ENCODE results near the gene MSI2. TPM values are rescaled to one million over a fixed set of nuclear protein-coding genes. Genes with fewer than 3 reads are reported as not detected.

The MSI2 gene
- total RNA-seq, 1 donor from 2014 or later = 31.3 TPM

DNA sequence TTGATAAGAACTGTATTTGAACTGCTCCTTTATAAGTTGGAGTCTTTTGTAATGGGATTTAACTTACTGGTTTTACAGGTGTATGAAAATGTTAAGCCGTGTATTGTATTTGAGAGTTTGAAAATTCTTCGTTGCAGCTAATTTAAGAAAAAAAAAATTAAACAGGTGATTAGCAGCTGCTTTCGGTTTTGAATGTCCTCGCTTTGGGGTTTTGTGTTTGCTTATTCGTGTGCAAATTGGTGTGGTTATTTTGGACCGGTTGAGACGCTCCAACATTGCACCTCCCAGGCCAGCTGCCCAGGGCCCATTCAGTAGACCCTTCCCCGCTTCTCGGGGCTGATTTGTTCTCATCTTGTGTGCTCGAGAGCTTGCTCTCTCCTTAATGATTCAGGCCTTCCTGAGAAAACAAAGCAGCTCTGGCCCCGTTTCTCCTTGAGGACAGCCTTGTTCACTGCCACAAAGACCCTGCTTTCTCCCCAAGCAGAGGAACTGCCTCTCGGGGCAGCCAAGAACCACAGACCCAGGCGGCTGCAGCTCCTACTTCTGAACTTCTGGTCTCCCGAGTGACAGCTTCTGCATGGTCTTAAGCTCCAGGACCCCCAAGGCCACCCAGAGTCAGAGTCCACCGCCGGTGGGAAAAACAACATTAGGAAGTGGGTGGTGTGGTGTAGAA is 100.5 kb downstream of the MSI2 start:
- H3K4me1 ChIP-seq = peaks cover 8% of the 10 kb centered on the region
- DNase-seq = no peak
- H3K27me3 ChIP-seq = no peaks in the 10 kb centered on the region
- no peaks in the 10 kb centered on the region for H3K36me3 ChIP-seq
- intact Hi-C loops (cut with DNase I) = no loop called here
- TF ChIP-seq, protein P1, sequence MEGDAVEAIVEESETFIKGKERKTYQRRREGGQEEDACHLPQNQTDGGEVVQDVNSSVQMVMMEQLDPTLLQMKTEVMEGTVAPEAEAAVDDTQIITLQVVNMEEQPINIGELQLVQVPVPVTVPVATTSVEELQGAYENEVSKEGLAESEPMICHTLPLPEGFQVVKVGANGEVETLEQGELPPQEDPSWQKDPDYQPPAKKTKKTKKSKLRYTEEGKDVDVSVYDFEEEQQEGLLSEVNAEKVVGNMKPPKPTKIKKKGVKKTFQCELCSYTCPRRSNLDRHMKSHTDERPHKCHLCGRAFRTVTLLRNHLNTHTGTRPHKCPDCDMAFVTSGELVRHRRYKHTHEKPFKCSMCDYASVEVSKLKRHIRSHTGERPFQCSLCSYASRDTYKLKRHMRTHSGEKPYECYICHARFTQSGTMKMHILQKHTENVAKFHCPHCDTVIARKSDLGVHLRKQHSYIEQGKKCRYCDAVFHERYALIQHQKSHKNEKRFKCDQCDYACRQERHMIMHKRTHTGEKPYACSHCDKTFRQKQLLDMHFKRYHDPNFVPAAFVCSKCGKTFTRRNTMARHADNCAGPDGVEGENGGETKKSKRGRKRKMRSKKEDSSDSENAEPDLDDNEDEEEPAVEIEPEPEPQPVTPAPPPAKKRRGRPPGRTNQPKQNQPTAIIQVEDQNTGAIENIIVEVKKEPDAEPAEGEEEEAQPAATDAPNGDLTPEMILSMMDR (IDR thresholded peaks at IDR 0.05) = no peak
- no peaks in the 10 kb centered on the region for H3K9me3 ChIP-seq
- peak overlapping the region; percentile 74 for H3K27ac ChIP-seq
- H3K4me3 ChIP-seq = peak overlapping the region; percentile 16
- peak; percentile 9 for ATAC-seq

- DNase-seq (peak; percentile 80), ATAC-seq (peak; percentile 92)
- Histone ChIP-seq H3K36me3 (no peaks in the 10 kb centered on the region), H3K4me1 (peaks cover 8% of the 10 kb centered on the region), H3K4me3 (no peak overlapping the region), H3K27me3 (no peaks in the 10 kb centered on the region), H3K27ac (peak overlapping the region; percentile 74), H3K9me3 (no peaks in the 10 kb centered on the region)
- TF ChIP-seq, protein P1 (IDR thresholded peaks at IDR 0.05) = no peak
- intact Hi-C loops (cut with DNase I) = no loop called here
Measured at GRCh38 chr17:57357392-57357784, 101.1 kb downstream of the MSI2 start.

- Histone ChIP-seq H3K36me3 (no peaks in the 10 kb centered on the region), H3K9me3 (no peaks in the 10 kb centered on the region), H3K27ac (peak overlapping the region; percentile 74), H3K27me3 (no peaks in the 10 kb centered on the region), H3K4me3 (no peak overlapping the region), H3K4me1 (peaks cover 8% of the 10 kb centered on the region)
- DNase-seq (no peak), ATAC-seq (no peak)
- intact Hi-C loops (cut with DNase I) = no loop called here
- TF ChIP-seq, protein P1 (IDR thresholded peaks at IDR 0.05) = no peak
Measured at GRCh38 chr17:57357830-57358430, 101.6 kb downstream of the MSI2 start.

GRCh38 chr17:57360266-57360665 is 103.9 kb downstream of the MSI2 start:
- H3K4me3 ChIP-seq = no peak overlapping the region
- ATAC-seq (no peak), DNase-seq (no peak)
- TF ChIP-seq, protein P1 (IDR thresholded peaks at IDR 0.05) = no peak
- peaks cover 8% of the 10 kb centered on the region for H3K4me1 ChIP-seq
- intact Hi-C loops (cut with DNase I) = no loop called here
- no peak overlapping the region for H3K27ac ChIP-seq
- no peaks in the 10 kb centered on the region for H3K36me3 ChIP-seq
- no peaks in the 10 kb centered on the region for H3K9me3 ChIP-seq
- no peaks in the 10 kb centered on the region for H3K27me3 ChIP-seq

DNA sequence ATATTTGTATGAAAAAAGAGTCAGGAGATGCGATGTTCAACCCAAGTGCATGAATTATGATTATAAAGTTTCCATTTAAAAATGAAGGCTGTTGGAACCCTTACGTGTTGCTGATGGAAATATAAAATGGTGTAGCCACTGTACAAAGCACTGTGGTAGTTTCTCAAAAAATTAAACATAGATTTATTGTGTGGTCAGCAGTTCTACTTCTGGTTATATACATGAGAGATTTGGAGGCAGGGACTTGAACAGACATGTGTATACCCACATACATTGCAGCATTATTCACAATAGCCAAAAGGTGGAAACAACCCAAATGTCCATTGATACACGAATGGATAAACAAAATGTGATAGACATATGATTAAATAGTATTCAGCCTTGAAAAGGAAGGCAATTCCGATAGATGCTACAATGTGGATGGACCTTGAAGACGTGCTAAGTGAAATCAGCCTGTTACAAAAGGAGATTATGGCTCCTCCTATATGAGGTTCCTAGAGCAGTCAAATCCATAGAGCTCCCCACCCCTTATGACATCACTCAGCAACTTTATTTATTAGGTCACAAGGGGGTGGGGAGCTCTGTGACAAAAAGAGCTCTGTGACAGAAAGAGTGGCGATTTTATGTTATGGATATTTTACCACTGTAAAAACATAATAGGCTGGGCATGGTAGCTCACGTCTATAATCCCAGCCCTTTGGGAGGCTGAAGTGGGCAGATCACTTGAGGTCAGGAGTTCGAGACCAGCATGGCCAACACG is 106.7 kb downstream of the MSI2 start:
- intact Hi-C loops (cut with DNase I) = no loop called here
- Histone ChIP-seq H3K4me1 (no peaks in the 10 kb centered on the region), H3K9me3 (no peaks in the 10 kb centered on the region), H3K27me3 (no peaks in the 10 kb centered on the region), H3K27ac (no peak overlapping the region), H3K36me3 (no peaks in the 10 kb centered on the region), H3K4me3 (no peak overlapping the region)
- DNase-seq = no peak
- ATAC-seq = no peak
- TF ChIP-seq, protein P1 (IDR thresholded peaks at IDR 0.05) = no peak

Data from upper lobe of right lung (tissue), 1 donor.